SKM-1 treated with dmso at 0.1 percent for 144 hours (cell line): ENCODE data around the gene C20orf204.

Source experiments
- DNase-seq: peaks from one replicate; lab custom pipeline; 2025; ENCODE audit not compliant: unreplicated experiment; lab: John Stamatoyannopoulos, UW

The C20orf204 gene

DNA sequence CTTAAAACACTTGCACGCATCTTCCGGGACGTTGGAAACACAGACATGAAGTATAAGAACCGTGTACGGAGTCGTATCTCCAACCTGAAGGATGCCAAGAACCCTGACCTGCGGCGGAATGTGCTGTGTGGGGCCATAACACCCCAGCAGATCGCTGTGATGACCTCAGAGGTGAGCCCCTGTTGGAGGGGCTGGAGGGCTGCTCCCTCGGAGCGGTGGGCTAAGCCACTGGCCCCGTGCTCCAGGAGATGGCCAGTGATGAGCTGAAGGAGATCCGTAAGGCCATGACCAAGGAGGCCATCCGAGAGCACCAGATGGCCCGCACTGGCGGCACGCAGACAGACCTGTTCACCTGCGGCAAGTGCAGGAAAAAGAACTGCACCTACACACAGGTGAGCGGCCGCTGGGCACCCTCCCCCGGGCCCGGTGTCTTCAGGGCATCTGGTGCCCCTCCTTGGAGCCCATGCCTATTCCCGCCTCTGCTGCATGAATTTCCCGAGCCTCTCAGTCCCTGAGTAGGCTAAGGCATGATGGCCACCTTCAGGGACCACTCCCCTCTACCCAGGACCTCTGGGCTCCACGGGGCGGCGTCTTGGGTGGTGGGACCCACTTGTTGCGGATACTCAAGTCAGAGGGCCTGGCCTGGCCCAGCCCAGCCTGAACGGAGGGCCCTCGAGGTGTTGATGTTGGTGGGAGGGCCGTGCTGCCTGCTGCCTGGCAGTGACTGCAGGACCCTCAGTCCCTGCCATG lies 34.4 kb downstream of the C20orf204 start:
- DNase-seq = no peak

DNA sequence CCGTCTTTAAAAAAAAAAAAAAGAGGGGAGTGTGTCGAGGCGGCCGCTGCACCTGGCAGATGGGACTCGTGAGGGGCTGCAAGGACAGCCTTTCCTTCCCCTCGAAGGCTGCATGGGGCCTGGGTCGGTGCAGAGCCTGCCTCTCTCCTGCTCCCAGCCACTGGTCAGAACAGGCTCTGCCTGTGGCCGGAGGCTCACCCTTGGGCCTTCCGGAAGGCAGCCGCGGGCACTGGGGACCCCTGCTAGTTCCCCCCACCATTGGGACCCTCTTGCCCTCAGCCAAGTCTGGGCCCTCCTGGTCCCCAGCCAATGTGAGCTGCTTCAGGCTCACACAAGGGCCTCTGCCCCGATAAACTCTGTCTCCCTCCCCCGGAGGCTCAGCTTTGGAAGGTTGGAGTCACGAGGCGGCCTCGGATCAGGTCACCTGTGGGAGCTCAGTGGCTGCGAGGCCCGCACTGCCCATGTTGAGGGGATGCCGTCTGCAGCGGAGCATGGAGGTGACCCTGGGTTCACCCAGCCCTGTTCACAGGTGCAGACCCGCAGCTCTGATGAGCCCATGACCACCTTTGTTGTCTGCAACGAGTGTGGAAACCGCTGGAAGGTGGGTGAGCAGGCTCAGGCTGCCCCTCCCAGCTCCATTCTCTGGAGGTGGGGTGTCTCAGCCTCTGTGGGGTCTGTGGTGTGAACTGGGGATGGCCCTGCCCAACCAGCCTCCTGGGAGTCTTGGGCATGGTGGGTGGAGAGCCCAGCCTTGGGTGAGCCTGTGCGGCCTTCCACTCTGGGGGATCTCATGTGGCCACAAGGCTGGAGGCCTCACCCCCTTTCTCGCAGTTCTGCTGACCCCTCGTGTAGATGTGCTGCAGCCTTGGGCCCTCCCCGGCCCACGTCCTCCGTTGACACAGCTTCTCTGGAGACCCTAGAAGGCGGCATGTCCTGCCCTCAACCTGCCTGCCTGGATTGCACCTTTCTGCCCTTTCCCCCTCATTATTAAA lies 35.7 kb downstream of the C20orf204 start:
- no peak for DNase-seq

DNA sequence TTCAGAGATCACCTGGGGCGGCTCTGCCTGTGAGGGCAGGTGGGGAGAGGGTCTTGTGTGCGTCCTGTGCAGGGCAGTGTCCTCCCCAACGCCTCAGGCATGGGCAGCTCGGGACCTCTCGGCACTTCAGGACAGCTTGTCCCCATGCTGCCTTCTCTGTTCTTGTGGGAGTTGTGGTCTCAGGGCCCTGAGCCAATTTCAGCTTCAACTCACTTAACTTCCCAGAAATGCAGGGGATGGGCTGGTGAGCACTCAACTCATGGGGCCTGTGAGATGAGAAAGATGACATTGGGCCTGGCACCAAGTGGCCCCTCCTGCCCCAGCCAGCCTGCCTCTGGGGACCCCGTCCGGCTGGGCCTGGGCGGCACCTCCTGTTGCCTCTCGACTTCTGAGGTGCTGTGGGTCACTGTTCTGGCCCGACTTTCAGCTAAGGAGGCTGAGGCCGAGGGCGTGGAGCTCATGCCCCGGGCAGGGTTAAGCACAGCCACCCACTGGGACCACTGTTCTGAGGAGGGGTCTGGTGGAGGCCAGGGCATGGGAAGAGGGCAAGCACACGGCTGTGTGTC lies 36.6 kb downstream of the C20orf204 start:
- no peak for DNase-seq

DNA sequence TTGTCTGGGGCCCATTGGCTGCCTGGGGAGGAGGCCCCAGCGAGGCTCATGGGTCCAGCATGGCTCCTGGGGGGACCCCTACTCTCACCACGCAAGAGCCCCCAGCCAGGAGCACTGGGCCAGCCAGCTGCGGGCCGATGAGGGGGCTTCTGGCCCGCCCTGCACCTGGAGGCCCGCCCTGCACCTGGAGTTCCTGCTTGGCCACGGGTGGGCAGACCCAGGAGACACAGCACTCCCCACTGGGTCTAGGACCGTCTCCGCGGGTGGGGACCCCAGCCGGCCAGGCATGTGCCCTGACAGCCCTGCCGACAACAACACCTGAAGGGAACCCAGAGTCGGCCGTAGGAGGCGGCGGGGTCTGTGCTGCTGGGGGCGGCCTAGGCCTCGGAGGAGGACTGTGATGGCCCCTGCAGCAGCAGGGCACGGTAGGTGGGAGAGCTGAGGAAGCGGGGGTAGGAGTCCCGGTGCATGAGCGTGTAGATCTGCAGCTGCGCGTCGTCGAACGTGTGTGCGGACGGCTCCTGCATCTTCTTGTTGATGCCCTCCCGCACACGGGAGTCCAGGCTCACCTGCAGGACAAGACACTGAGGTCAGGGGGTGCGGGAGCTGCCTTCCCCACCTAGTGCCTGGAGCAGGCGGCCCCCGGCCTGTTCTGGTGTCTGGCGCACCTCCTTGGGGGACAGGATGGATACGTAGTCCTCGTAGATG lies 37.6 kb downstream of the C20orf204 start:
- no peak for DNase-seq

DNA sequence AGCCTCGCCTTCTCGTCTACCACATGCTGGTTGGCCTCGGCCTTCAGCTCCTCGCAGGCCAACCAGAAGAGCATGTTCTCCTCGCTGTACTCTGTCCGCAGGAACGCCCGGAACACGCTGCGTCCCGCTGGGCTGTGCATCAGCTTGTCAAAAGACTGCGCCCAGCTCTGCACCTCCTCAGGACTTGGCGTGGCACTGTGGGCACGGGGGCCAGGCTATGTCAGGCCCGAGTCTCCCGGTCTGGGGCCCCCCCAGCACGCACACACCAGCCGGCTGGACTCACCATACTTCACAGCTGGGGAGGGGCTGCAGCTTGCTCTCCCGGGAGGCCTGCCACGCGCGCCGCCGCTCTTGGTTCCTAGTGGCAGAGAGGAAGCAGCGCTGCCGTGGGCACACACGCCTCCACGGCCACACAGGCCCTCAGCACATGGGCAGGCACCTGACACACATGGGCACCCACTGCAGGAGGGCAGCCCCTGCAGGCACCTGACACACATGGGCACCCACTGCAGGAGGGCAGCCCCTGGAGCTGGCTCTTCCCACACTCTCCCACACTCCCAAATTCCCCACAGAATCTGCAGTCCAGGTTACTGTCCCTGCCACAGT lies 38.3 kb downstream of the C20orf204 start:
- no peak for DNase-seq

DNA sequence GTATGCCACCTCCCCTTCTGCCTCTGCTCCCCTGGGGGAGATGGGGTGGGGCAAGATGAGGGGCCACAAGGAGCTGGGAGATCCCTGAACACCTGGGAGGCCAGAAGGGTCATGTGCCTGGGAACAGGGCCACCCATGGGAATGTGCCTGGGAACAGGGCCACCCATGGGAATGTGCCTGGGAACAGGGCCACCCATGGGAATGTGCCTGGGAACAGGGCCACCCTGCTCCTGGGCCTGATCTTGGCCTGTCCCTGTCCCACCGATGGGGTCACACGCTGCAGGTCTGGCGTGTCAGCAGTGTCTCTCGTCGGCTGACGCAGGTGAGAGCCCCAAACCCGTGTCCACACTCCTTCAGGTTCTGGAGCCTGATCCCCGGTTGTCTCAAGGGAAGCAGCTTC lies 39.0 kb downstream of the C20orf204 start:
- no peak for DNase-seq

DNA sequence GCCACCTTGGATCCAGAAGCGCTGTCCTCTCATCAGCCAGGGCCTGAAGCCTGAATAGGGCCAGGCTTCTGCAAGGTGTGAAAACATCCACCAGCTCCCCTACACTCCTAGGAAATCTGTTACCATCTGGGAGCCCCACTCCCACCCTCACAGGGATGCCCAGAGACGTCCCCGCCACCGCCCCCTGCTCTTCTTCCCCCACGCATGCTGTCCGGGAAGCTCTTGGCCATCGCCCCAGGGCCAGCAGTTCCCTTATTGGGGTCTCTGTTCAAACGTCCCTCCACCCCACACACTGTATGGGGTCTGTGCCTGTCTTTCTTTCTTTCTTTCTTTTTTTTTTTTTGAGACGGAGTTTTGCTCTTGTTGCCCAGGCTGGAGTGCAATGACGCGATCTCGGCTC lies 39.6 kb downstream of the C20orf204 start:
- DNase-seq = no peak

DNA sequence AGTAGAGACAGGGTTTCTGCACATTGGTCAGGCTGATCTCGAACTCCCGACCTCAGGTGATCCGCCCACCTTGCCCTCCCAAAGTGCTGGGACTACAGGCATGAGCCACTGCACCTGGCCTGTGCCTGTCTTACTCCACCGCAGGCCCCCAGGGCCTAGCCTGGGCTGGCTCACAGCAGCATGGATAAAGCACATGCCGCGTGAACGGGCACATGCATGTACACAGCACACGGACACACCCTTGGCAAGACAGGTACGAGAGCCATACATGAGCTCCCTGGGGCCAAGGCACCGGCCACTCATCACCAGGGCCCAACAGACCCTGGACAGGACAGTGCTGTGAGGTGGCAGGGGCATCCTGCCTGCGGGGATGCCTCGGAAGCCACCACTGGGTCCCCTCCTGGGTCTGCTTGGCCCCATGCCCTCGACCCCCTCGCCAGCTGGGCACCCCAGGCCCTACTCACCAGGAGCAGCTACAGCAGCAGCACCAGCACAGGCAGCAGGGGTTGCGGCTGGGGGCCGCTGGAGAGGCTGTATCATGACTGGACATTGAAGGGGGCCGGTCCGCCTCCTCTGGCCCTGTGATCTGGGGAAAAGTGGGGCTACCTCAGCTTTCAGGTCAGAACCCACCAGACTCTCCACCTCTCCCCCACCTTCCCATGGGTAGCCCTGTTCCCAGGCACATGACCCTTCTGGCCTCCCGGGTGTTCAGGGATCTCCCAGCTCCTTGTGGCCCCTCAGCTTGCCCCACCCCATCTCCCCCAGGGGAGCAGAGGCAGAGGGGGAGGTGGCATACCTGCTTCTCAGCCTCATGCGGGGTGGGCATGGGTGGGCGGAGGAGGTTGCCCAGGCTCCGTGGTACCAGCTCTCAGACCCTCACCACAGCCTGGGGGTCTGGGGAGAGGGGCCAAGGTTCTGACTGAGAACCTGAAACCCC lies 40.3 kb downstream of the C20orf204 start:
- DNase-seq = no peak

DNA sequence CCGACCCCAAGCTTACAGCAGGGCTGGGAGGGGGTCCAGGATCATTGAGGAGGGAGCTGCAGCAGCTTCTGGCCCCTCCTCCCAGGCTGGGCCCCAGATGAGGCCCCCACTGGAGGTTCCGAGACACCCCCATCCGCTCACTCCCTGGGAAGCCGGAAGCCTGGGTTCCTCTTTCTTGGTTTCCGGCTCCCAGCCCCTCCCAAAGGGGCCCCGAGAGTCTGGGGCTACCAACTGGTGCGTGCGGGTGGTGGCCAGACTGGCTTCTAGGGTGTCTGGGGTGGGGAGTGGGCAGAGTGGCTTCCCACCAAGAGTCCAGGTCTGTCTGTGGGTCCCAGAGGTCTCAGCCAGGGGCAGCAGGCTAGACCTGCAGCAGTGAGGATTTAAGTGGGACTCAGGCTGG lies 41.1 kb downstream of the C20orf204 start:
- DNase-seq = peak; percentile 74

DNA sequence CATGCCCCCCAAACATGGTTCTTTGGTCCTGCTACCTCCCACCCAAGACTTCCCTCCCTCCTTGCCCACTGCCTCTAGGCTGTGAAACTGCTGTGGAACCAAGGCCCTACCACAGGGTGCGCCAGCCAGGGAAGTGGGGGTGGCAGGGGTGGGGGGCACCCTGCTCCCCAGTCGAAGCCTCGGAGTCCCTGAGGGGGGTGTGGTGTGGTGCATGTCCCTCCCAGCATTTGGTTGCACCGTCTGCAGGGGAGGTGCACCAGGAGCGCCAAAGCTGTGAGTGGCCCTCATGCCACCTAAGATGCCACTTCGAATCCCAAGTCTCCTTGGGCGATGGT lies 41.5 kb downstream of the C20orf204 start:
- no peak for DNase-seq

DNA sequence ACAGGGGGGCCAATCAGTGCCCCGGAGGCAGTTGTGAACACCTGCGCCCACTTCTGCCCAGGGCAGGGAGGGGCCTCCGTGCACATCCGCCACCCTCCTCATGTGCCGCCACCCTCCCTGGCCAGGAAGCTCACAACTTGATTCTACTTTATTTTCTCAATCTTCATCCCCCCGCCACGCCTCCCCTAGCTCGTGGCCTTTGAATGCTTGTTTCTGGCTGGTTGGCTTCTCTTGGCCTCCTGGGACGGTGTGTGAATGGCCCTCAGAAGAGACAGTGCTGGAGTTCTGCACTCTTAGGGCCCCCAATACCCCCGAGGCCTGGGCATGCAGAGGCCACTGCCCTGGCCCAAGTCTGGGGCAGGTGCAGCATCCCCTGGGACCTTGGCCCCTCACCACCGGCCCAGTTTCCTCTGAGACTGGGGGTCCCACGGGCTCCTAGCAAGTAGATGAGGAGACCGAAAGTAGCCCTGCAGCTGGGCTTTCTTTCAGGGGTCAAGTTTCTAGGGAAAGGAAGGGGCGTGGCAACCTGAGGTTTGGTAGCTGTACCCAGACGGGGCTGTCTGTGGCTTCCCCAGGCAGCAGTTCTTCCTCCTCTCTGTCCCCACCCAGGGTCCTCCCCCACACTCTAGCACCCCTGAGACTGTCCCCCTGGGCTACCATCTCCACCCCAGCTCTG lies 42.0 kb downstream of the C20orf204 start:
- DNase-seq = peak; percentile 79

DNA sequence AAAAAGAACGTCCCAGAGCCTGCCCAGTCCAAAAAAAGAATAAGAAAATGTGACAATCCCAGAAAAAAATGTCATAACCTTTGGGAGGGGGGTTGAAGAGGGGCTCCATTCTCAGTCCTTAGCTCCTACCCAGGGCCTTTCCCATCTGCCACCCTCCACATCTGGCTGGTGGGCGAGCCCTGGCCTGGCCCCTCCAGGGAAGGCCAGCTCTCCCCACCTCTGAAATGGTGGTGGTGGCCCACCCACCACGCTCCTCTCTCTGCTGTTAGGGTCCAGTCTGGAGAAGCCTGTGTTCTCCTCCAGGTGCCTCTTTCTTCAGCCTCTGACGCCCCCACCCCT lies 42.9 kb downstream of the C20orf204 start:
- no peak for DNase-seq

DNA sequence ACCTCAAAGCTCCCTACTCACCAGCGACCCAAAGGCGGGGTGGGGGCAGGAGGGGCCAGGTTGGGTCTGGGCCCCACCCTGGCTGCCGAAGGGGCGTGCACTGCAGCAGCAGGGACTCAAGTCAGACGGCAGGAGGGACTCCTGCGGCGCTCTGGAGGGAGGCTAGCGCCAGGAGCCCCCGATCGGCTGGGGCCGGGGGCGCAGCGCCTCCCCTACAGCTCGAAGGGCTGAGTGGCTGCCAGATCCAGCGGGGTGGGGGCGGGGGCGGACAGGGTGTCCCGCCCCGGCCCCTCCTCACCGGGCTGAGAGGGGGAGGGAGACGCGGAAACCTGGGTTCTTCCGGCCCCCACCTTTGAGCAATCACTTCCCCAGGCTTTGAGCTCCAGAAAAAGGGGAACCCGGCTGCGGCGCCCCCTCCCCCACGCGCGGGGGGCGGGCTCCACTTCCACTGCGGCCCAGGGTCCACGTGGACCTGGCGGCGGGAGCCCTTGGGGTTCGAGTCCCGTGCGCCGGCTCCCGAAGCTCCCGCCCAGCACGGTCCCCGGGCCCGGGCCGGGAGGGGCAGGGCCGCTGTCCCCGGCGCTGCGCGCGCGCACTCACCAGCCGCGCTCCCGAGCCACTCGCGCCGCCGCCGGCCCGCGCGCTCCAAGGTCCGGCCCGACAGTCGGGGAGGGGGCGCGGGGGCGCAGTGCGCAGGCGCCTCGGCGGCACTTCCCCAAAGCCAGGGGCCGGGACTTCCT lies 43.5 kb downstream of the C20orf204 start, which contains the start of gene RGS19:
Gene RGS19, minus strand, starts transcription at position 246 of the 740 bp plus-strand sequence. CDS start 2,632 bp downstream, outside the sequence.
- peak; percentile 92 for DNase-seq

DNA sequence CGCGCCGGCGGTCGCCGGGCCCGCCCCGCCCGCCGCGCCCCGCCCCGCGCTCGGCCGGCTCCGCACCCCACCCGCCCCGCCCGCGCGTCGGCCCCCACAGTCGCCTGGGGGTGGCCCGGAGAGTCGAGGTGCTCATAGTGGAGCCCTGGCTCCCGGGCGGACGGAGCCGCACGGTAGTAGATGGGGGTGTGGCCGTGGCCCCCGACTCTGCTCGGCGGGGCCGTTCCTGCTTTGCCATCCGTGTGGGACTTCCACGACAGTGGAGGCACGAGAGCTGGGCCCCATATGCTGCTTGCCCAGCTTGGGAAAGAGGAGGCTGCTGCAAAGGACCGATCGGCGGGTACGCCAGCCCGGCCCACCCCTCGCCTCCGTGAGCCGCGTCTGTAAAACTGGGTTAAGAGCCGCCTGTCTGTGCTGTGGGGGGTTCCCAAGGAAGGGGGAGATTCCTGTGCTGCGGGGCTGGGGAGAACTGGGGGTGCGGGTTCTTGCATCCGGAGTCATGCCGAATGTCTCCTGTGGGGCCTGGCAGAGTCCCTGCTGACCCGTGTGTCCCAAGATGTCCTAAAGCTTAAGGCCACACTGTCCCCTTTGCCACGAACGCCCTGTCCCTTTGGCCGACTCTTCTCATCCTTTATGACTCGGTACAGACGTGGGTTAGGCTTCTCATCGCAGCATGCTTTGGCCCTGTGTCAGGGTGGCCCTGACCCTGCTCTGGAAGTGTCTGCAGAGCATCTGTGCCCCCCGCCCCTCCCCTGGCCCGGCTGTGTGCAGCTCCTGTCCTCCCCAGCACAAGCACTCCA lies 44.2 kb downstream of the C20orf204 start, which contains the start of gene OPRL1:
Gene OPRL1, plus strand, starts transcription at position 70 of the 800 bp plus-strand sequence. CDS start 12,639 bp downstream, outside the sequence.
- no peak for DNase-seq

DNA sequence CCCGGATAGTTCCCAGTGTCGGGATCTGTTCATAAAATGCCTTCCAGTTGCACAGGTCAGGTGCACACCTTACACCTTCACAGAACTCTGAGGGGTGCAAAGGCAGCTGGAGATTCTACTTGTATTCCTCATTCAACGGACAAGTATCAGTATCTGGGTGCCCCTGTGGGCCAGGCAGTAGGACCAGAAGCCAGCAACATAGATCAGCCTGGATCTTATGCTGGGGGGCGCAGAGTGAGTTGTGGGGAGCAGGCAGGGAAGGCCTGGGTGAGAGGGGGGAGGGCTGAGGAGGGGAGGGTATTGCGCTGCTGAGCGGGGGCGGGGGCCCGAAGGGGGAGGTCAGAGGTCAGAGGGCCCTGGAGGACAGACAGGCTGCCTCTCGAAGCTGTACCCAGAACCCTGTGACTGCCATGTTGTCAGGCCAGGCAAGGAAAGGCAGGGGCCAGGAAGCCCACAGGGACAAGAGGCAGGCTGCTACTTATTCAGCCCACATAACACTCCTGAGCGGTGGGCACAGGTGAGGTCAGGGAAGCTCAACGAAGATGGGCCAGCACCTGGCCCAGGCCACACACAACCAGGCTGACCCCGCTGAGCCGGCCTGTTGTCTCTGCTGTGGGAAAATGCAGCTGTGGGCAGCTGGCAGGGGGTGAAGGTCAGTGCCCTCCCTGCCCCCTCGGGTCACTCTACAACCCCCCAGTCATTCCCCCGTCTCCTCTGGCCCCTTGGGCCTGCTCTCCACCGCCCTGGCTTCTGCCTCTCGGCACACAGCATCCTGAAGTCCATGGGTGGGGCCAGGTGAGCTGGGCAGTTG lies 45.0 kb downstream of the C20orf204 start:
- no peak for DNase-seq

DNA sequence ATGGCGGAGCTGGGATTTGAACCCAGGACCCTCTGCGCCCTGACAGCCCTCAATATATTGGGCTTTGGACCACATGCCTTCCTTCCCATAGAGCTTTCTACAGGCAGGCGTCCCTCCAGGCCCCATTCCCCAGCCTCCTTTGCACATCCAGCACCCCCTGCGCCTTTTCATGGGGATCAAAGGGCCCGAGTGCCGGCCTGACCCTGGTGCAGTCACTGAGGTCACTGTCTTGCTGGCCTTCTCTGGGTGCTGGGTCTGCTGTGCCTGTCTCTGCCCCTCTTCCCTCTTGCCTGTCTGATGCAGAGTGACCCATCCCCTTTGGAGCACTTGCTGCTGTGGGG lies 45.6 kb downstream of the C20orf204 start:
- DNase-seq = no peak
